Esophagus mucosa (tissue), 1 donor: ENCODE measurements around the gene ATP1A1. TPM values are rescaled to one million over a fixed set of nuclear protein-coding genes. Genes with fewer than 3 reads are reported as not detected.
A peak's percentile ranks its signal among the peaks of the same experiment; 100 is the strongest.

Source experiments
- ATAC-seq: fragments of 200-7000 bp; cut with Tn5 transposase; one replicate; pipeline ENCODE4 v1.9.1; 2020
- total RNA-seq: library from RNA; stranded (reverse); gene quantifications from one replicate; pipeline ENCODE4 v1.2.4, GENCODE V29; 2023
- donor health status: DM: yes; HTN: yes; CAD: no.

ATP1A1 gene
- total RNA-seq, 1 donor from 2014 or later: 371 TPM

- ATAC-seq: peak; percentile 8
These were observed 648 bp downstream of the ATP1A1 start for GRCh38 chr1:116373431-116374352.

DNA sequence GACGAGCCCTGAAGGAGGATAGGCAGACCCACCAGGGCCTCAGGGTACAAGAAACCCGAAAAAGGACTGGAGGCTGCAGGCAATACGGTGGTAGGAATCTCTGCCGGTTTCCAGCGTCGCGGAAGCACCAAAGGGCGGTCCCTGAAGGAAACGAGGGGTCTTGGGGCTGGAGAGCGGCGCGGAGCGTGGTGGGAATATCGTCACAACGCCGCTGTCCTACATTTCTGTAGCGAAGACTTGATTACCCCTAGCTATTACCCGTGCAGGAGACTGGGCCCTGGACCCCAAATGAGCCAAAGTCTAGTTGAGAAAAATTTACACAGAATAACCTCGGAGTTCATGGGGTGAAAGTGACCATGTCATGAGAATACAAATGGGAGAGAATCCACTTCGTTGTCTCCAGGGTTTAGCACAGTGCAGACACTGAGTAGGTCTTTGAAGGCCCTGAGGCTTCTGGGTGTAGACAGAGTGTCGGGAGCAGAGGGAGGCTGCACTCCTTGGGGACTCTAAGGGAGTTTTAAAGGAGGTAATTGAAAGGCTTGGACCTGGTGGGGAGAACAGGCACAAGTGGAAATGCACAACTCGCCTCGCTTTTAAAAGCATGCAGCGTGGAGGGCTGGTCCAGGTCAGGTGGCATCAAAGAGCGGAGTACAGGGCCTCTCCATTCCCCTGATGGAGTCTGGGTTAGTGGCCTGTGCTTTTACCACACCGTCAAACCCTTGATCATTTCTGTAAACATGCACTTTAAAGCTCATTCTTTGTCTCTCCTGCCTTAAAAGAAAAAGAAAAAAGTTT lies 1.5 kb downstream of the ATP1A1 start:
- no peak for ATAC-seq

- ATAC-seq: no peak
These were observed 2.3 kb downstream of the ATP1A1 start for GRCh38 chr1:116375148-116375886.

DNA sequence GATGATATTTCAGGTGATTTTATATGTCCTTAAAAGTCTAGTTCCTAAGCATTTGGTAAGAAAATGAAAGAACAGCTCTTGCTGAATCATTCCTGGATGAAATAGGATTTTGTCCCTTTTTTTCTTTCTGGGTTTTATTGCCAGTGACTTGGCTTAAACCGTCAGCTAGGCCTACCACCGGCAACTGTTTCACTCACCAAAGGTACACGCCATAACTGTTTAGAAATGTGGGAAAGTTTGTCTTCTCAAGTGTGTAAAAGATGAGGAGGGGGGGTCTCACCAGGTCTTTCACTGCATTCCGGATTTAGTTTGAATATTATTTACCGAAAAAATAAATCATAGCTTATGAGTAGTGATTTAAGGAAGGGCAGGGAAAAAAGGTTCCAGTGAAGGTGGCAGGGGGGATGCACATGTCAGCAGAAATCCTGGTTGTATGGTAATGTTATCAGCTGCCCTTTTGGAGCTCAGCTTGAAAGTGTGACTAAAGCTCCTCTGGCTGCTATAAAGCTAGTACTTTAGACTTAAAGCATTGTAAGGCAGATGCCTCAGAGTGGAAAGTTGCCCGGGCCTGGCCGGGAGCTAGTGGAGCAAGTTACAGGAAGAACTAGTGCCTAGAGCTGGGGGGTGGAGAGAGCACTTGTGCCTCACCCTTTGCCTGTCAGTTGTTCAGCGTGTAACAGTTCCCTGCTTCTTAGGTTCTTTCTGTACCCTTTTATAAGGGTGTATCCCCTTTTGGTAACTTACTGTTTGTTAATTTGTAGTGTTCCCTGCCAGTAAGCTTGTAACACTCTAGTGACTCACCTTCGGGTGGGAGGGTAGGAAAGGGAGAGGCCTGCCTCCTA lies 3.1 kb downstream of the ATP1A1 start:
- peak; percentile 71 for ATAC-seq

DNA sequence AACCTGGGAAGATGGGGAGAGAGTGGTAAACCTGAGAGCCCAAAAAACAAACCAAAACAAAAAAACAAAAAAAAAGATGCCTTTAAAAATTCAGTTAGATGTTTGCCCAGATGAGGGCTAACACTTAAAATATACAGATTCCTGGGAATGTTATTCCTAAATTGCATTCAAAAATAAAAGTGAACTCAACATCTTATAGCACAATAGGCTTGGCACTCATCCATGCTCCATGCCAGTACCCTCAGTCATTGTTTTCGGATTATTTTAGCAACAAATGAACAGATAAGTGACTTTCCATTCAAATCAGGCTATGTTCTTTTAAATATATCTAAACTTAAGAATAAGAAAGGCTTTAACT lies 3.7 kb downstream of the ATP1A1 start:
- ATAC-seq: no peak

GRCh38 chr1:116377541-116378529 lies 4.8 kb downstream of the ATP1A1 start:
- peak; percentile 63 for ATAC-seq

- ATAC-seq: no peak
These were observed 6.1 kb downstream of the ATP1A1 start for GRCh38 chr1:116379057-116379630.

GRCh38 chr1:116379674-116380498 lies 6.8 kb downstream of the ATP1A1 start:
- no peak for ATAC-seq

DNA sequence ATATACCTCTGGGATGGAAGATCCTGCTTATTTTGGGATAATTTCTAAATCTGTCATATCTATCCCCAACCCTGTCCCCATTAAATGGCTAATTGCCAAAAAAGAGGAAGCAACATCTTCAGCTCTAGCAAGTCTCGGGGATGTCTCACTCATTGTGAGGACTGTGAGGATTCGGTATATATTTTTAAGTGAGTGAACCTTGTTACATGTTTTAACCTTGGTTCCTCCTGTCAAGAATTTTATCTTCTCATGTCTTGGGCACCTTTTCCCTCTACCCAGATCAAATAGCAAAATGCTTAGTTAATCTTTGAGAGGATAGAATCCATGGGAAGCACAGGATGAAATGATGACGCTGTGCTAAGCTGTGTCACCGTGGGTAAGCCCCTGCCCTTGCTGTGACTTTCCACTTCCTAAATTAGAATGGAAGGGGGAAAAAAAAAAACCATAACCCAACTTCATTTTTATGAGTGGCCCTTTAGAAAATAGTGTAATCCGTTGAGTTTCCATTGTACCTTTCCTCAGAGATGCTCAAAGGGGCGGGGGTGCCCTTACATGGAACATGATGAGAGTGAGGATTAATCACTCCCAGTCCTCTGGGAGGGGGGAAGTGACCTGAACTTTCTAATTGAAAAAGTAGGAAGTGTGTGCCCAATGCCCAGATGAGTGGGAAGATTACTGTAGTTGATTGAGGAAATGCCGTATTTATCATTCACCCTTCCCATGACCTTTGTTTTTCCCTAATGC lies 7.6 kb downstream of the ATP1A1 start:
- ATAC-seq: no peak

DNA sequence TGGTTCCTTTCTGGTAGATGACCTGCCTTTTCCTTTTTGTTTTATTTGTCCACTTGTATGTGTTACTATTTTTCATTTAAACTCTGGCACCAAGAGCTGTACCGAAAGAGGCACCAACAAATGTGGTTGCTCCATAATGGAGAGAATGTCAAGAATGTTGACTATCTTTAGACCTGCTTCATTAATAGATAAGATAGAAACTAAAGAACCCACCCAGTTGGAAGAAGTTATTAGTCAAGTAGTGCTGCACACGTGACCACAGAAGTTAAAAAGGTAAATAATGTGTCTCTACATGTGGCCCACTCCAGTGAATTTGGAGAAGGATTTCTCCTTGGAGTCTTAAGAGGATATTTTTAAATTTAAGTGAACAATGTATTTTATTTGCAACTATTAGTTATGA lies 9.3 kb downstream of the ATP1A1 start:
- no peak for ATAC-seq

DNA sequence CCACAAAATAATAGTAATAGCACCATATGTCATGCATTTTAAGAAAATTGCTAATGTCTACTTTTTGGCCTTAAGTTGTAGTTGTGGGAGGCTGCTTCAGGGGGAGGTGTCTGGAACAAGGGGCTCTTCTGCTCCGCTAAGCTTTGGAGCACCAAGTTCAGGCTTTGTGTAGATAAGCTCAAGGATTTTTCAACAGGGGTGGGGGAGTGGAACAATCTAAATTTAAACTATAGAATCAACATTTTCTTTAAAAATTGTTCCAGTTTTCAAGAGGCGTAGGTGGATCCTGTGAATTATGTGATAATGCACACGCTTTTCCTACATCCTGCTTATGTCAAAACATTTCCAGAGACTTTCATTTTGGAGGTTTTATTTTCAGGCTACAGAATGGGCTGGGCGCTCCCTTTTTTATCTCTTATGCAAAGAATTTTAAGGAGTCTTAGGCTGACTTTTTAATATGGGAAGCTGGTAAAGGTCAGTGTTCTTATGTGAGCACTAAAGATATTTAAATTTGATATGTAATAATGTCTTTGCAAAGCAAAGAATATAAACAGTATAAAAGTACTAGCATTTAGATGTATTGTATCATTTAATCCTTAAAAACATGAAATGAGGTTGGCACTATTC lies 9.9 kb downstream of the ATP1A1 start:
- ATAC-seq: no peak

DNA sequence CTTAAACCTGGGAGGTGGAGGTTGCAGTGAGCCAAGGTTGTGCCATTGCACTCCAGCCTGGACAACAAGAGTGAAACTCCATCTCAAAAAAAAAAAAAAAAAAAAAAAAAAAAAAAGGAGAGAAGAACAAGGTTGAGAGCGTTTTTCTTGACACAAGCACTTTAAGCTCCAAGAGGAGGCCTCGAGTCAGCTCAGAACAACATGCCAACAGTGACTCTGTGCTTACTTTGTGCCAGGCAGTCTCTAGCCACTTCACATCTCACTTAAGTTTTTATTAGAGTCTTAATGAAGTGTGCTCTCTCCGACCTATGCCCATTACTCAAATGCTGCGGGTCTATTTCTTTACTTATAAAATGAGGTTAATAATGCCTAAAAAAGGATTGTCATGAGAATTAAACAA lies 13.0 kb downstream of the ATP1A1 start:
- no peak for ATAC-seq

DNA sequence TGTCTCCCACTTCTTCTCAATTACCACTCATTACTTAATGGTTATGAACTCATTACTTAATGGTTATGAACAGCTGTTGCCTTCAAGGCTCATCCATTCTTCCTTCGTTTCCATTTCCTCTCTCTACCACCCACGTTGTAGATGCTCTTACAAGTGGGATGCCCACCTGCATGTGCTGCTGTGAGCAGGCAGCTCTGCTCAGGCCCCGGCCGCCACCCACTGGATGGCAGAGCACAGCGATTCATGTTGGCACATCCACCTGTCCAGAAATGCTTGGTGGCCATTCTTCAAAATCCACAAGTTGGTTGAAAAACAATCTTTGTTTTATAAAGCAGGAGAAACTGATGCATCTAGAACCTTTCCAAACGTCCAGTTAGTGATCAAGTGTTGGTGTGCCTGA lies 14.5 kb downstream of the ATP1A1 start:
- no peak for ATAC-seq

DNA sequence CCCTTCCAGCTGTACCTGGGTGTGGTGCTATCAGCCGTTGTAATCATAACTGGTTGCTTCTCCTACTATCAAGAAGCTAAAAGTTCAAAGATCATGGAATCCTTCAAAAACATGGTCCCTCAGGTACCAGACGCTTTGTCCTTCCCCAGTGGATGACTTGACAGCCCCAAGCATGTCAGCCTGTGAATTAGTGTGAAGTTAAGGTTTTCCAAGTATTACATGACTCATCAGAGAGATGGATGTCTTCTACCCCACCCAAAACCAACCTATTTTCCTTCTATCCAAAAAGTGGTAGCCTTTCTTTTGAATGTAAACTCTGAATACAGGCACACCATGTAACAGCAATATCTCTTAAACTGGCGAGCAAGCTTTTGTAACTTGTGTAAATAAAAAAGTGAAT lies 15.1 kb downstream of the ATP1A1 start:
- ATAC-seq: peak; percentile 47

- no peak for ATAC-seq
These were observed 16.0 kb downstream of the ATP1A1 start for GRCh38 chr1:116389013-116389412.

- ATAC-seq: no peak
These were observed 16.6 kb downstream of the ATP1A1 start for GRCh38 chr1:116389686-116390085.

GRCh38 chr1:116390195-116390594 lies 17.2 kb downstream of the ATP1A1 start:
- no peak for ATAC-seq

- no peak for ATAC-seq
These were observed 18.1 kb downstream of the ATP1A1 start for GRCh38 chr1:116391185-116391584.
